ENCODE measurements around the gene SLC6A1.

SLC6A1 gene

DNA sequence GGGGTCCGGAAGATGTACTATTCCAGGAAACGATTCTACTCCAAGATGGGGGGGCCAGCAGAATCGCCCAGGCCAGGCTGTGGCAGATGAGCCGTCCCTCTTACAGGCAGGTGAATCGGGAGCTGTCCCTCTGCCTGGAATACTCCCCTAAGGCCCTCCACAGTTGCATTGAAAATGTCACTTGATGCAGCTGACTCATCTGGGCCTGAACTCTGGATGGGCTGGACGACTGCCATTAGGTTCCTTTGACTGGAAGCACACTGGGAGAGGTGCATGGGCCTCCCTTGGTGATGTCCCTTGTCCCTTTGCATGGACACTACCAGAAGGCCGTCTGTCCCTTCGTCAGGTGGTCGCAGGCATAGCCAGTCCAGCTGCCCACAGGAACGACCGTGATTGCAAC lies 92.1 kb downstream of the SLC6A1 start:
- Histone ChIP-seq H3K9me2 (ENCODE audit: low read depth, low read length) (no peaks in the 10 kb centered on the region), H3K36me3 (ENCODE audit: insufficient read depth, low read length) (no peaks in the 10 kb centered on the region), H3K4me3 (ENCODE audit: low read depth, low read length, poor library complexity, severe bottlenecking) (no peak overlapping the region), H3K4me2 (ENCODE audit: low read length) (no peak overlapping the region), H2AFZ (ENCODE audit: low read length) (no peak overlapping the region), H3K4me1 (ENCODE audit: insufficient read depth, low read length, severe bottlenecking) (no peaks in the 10 kb centered on the region), H3K27me3 (ENCODE audit: insufficient read depth, low read length) (no peaks in the 10 kb centered on the region), H3K9ac (ENCODE audit: low read length) (no peak overlapping the region), H4K20me1 (ENCODE audit: insufficient read depth, low read length) (no peaks in the 10 kb centered on the region), H3K27ac (ENCODE audit: low read depth, low read length, poor library complexity, severe bottlenecking) (no peak overlapping the region), H3F3A (ENCODE audit: insufficient read depth, low read length) (no peaks in the 10 kb centered on the region), H3K9me3 (ENCODE audit: low read length) (no peaks in the 10 kb centered on the region), H3K79me2 (ENCODE audit: insufficient read depth, low read length) (no peaks in the 10 kb centered on the region)
- TF ChIP-seq EZH2 (IDR thresholded peaks at IDR 0.05; ENCODE audit: borderline replicate concordance, low read length), result no peak
- TF ChIP-seq, protein P1, sequence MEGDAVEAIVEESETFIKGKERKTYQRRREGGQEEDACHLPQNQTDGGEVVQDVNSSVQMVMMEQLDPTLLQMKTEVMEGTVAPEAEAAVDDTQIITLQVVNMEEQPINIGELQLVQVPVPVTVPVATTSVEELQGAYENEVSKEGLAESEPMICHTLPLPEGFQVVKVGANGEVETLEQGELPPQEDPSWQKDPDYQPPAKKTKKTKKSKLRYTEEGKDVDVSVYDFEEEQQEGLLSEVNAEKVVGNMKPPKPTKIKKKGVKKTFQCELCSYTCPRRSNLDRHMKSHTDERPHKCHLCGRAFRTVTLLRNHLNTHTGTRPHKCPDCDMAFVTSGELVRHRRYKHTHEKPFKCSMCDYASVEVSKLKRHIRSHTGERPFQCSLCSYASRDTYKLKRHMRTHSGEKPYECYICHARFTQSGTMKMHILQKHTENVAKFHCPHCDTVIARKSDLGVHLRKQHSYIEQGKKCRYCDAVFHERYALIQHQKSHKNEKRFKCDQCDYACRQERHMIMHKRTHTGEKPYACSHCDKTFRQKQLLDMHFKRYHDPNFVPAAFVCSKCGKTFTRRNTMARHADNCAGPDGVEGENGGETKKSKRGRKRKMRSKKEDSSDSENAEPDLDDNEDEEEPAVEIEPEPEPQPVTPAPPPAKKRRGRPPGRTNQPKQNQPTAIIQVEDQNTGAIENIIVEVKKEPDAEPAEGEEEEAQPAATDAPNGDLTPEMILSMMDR (IDR thresholded peaks at IDR 0.05; ENCODE audit: low read length), result no peak

GRCh38 chr3:11085093-11085840 lies 92.7 kb downstream of the SLC6A1 start:
- no peaks in the 10 kb centered on the region for H4K20me1 ChIP-seq (ENCODE audit: insufficient read depth, low read length)
- no peaks in the 10 kb centered on the region for H3K9me3 ChIP-seq (ENCODE audit: low read length)
- H3K27ac ChIP-seq (ENCODE audit: low read depth, low read length, poor library complexity, severe bottlenecking), result no peak overlapping the region
- no peaks in the 10 kb centered on the region for H3K79me2 ChIP-seq (ENCODE audit: insufficient read depth, low read length)
- H3K27me3 ChIP-seq (ENCODE audit: insufficient read depth, low read length), result no peaks in the 10 kb centered on the region
- no peak overlapping the region for H2AFZ ChIP-seq (ENCODE audit: low read length)
- H3K4me1 ChIP-seq (ENCODE audit: insufficient read depth, low read length, severe bottlenecking), result no peaks in the 10 kb centered on the region
- TF ChIP-seq, protein P1 (IDR thresholded peaks at IDR 0.05; ENCODE audit: low read length), result no peak
- no peak for TF ChIP-seq EZH2 (IDR thresholded peaks at IDR 0.05; ENCODE audit: borderline replicate concordance, low read length)
- no peak overlapping the region for H3K4me2 ChIP-seq (ENCODE audit: low read length)
- H3K9ac ChIP-seq (ENCODE audit: low read length), result no peak overlapping the region
- H3K4me3 ChIP-seq (ENCODE audit: low read depth, low read length, poor library complexity, severe bottlenecking), result no peak overlapping the region
- no peaks in the 10 kb centered on the region for H3F3A ChIP-seq (ENCODE audit: insufficient read depth, low read length)
- H3K36me3 ChIP-seq (ENCODE audit: insufficient read depth, low read length), result no peaks in the 10 kb centered on the region
- H3K9me2 ChIP-seq (ENCODE audit: low read depth, low read length), result no peaks in the 10 kb centered on the region

GRCh38 chr3:11086856-11087255 lies 94.3 kb downstream of the SLC6A1 start:
- no peaks in the 10 kb centered on the region for H3K4me1 ChIP-seq (ENCODE audit: insufficient read depth, low read length, severe bottlenecking)
- H4K20me1 ChIP-seq (ENCODE audit: insufficient read depth, low read length), result no peaks in the 10 kb centered on the region

More at GRCh38 chr3:11086856-11087255, 94.3 kb downstream of the SLC6A1 start:
- Histone ChIP-seq H3K27me3 (ENCODE audit: insufficient read depth, low read length) (no peaks in the 10 kb centered on the region), H3K9me2 (ENCODE audit: low read depth, low read length) (no peaks in the 10 kb centered on the region), H3K4me3 (ENCODE audit: low read depth, low read length, poor library complexity, severe bottlenecking) (no peak overlapping the region), H3F3A (ENCODE audit: insufficient read depth, low read length) (no peaks in the 10 kb centered on the region), H3K9ac (ENCODE audit: low read length) (no peak overlapping the region), H3K36me3 (ENCODE audit: insufficient read depth, low read length) (no peaks in the 10 kb centered on the region), H3K4me2 (ENCODE audit: low read length) (no peak overlapping the region), H3K9me3 (ENCODE audit: low read length) (no peaks in the 10 kb centered on the region), H3K27ac (ENCODE audit: low read depth, low read length, poor library complexity, severe bottlenecking) (no peak overlapping the region), H2AFZ (ENCODE audit: low read length) (no peak overlapping the region), H3K79me2 (ENCODE audit: insufficient read depth, low read length) (no peaks in the 10 kb centered on the region)
- TF ChIP-seq, protein P1 (IDR thresholded peaks at IDR 0.05; ENCODE audit: low read length), result no peak
- no peak for TF ChIP-seq EZH2 (IDR thresholded peaks at IDR 0.05; ENCODE audit: borderline replicate concordance, low read length)

Data from OCI-LY1 (cell line).